ENCODE measurements around the gene TEX52. TPM values are rescaled to one million over a fixed set of nuclear protein-coding genes. Genes with fewer than 3 reads are reported as not detected.

The TEX52 gene
- total and polyA plus RNA-seq, 8 donors, result not detected

DNA sequence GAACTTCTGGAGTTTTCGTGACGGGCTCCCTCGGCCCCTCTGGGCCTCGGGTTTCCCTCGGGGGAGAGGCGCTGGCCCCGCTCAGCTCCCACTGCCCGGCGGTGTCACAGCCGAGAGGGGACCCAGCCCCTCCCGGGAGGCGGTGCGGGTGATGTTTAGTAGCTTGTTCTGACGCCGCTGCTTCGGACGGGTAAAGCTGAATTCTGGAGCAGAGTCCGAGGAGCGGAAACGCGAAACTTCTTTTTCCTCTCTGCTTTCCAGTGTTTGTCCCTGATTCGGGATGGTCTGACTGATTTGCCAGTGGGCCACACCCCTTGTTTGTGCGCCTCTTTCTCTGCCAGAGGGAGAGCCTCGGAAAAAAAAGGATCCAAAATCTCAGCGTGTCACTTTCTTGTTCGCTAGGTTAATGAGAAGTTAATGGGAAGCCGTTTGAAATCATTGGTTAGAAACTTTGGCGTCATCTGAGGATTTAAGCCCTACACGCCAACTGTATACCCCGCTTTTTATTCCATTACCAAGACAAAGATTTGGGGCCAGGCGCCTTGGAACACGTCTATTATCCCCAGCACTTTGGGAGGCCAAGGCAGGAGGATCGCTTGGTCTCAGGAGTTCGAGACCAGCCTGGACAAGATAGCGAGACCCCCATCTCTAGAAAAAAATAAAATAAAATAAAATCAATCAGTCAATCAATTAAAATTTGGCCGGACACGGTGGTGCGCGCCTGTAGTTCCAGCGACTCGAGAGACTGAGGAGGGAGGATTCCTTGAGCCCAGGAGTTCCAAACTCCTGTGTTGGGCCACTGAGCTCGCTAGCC, 34.6 kb upstream of the TEX52 start:
- Histone ChIP-seq H3K36me3 (peaks cover 0 to 14% (median 7%) of the 10 kb centered on the region in 4 donors), H3K9me3 (no peaks in the 10 kb centered on the region), H3K4me1 (peaks cover 8 to 49% (median 27%) of the 10 kb centered on the region in 4 donors), H3K27me3 (no peaks in the 10 kb centered on the region), H3K27ac (peak overlapping the region; percentile 76 to 97 (median 94)), H3K4me3 (peak overlapping the region; percentile 73 to 97 (median 88))
- TF ChIP-seq POLR2AphosphoS5 (IDR thresholded peaks at IDR 0.05) (peak in 1 of 3 donors; percentile 23), EP300 (IDR thresholded peaks at IDR 0.05) (no peak)
- TF ChIP-seq, protein P1, sequence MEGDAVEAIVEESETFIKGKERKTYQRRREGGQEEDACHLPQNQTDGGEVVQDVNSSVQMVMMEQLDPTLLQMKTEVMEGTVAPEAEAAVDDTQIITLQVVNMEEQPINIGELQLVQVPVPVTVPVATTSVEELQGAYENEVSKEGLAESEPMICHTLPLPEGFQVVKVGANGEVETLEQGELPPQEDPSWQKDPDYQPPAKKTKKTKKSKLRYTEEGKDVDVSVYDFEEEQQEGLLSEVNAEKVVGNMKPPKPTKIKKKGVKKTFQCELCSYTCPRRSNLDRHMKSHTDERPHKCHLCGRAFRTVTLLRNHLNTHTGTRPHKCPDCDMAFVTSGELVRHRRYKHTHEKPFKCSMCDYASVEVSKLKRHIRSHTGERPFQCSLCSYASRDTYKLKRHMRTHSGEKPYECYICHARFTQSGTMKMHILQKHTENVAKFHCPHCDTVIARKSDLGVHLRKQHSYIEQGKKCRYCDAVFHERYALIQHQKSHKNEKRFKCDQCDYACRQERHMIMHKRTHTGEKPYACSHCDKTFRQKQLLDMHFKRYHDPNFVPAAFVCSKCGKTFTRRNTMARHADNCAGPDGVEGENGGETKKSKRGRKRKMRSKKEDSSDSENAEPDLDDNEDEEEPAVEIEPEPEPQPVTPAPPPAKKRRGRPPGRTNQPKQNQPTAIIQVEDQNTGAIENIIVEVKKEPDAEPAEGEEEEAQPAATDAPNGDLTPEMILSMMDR (IDR thresholded peaks at IDR 0.05), result no peak
- intact Hi-C loops (cut with DNase I; ENCODE audit: low total_unique reads), result no loop called here
- 22 to 33% (median 24%) methylated on average over 25 to 42 of the region's 42 CpGs for WGBS, 5 donors
- DNase-seq, result peak; percentile 47 to 82

- H3K9me3 ChIP-seq, result no peaks in the 10 kb centered on the region
- TF ChIP-seq, protein P1 (IDR thresholded peaks at IDR 0.05), result no peak
- TF ChIP-seq POLR2AphosphoS5 (IDR thresholded peaks at IDR 0.05) (peak; percentile 89 to 92 (median 91)), POLR2A (IDR thresholded peaks at IDR 0.05) (peak in 2 of 4 donors; percentile 2 to 84)
- peak within 1 kb of the TSS; percentile 73 to 97 (median 88) for H3K4me3 ChIP-seq
- intact Hi-C loops (cut with DNase I; ENCODE audit: low total_unique reads), result no loop called here
- peak within 1 kb of the TSS; percentile 82 to 97 (median 94) for H3K27ac ChIP-seq
- peaks cover 8 to 40% (median 24%) of the 10 kb centered on the region in 4 donors for H3K4me1 ChIP-seq
- peaks cover 2 to 22% (median 13%) of the 10 kb centered on the region in 4 donors for H3K36me3 ChIP-seq
- no peaks in the 10 kb centered on the region for H3K27me3 ChIP-seq
- 0 to 1% (median 0%) methylated on average over 34 to 83 of the region's 83 CpGs for WGBS, 5 donors
- DNase-seq, result peak; percentile 99
These were observed 33.8 kb upstream of the TEX52 start, which contains the start of gene TULP3 for GRCh38 chr12:2890388-2891239. TULP3 (plus strand) TSS chr12:2890891; CDS start chr12:2890948, 57 bp downstream.

DNA sequence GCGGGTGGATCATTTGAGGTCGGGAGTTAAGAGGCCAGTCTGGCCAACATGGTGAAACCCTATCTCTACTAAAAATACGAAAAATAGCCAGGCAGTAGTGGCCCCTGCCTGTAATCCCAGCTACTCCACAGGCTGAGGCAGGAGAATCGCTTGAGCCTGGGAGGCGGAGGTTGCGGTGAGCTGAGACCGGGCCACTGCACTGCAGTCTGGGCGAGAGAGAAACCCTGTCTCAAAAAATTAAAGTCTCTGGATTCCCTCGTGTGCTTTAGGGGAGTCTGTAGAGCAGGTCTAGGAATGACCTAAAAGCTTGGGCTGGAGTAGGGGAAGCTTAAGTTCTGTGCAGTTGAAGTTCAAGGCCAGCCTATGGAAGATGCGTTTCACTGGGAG, 33.2 kb upstream of the TEX52 start:
- peak overlapping the region; percentile 73 to 97 (median 88) for H3K4me3 ChIP-seq
- intact Hi-C loops (cut with DNase I; ENCODE audit: low total_unique reads), result no loop called here
- no peaks in the 10 kb centered on the region for H3K27me3 ChIP-seq
- DNase-seq, result no peak
- WGBS, 5 donors, result 71 to 78% (median 74%) methylated on average over 10 of the region's 10 CpGs
- TF ChIP-seq, protein P1 (IDR thresholded peaks at IDR 0.05), result no peak
- TF ChIP-seq EP300 (IDR thresholded peaks at IDR 0.05) (no peak), POLR2AphosphoS5 (IDR thresholded peaks at IDR 0.05) (no peak), POLR2A (IDR thresholded peaks at IDR 0.05) (no peak)
- H3K27ac ChIP-seq, result peak overlapping the region; percentile 82 to 97 (median 94)
- H3K36me3 ChIP-seq, result peaks cover 3 to 23% (median 13%) of the 10 kb centered on the region in 4 donors
- H3K4me1 ChIP-seq, result peaks cover 8 to 34% (median 22%) of the 10 kb centered on the region in 4 donors
- no peaks in the 10 kb centered on the region for H3K9me3 ChIP-seq

GRCh38 chr12:2886768-2887450, 30.1 kb upstream of the TEX52 start:
- H3K9me3 ChIP-seq, result no peaks in the 10 kb centered on the region
- peaks cover 2 to 12% (median 12%) of the 10 kb centered on the region in 4 donors for H3K4me1 ChIP-seq
- intact Hi-C loops (cut with DNase I; ENCODE audit: low total_unique reads), result no loop called here
- peak in 1 of 2 donors; percentile 16 for DNase-seq
- WGBS, 5 donors, result 87 to 92% (median 88%) methylated on average over 10 of the region's 10 CpGs
- no peak for TF ChIP-seq POLR2AphosphoS5 (IDR thresholded peaks at IDR 0.05)
- TF ChIP-seq, protein P1 (IDR thresholded peaks at IDR 0.05), result no peak
- TF ChIP-seq POLR2A (IDR thresholded peaks at IDR 0.05), result no peak
- no peak for TF ChIP-seq EP300 (IDR thresholded peaks at IDR 0.05)
- no peak overlapping the region for H3K27ac ChIP-seq
- no peaks in the 10 kb centered on the region for H3K27me3 ChIP-seq
- peaks cover 3 to 23% (median 13%) of the 10 kb centered on the region in 4 donors for H3K36me3 ChIP-seq
- no peak overlapping the region for H3K4me3 ChIP-seq
